GM19455 (cell line): ENCODE measurements around the gene SAP30BP.
A peak's percentile ranks its signal among the peaks of the same experiment; 100 is the strongest.

Experiments
- ATAC-seq: cut with Tn5 transposase; IDR thresholded peaks from one replicate; pipeline ENCODE4 v1.9.1; 2021; ENCODE audit not compliant: unreplicated experiment

SAP30BP gene

GRCh38 chr17:75737133-75737962 lies 70.2 kb downstream of the SAP30BP start:
- no peak for ATAC-seq

- no peak for ATAC-seq
These were observed 71.2 kb downstream of the SAP30BP start for GRCh38 chr17:75738218-75738802.

- no peak for ATAC-seq
These were observed 72.0 kb downstream of the SAP30BP start for GRCh38 chr17:75739174-75739573.

GRCh38 chr17:75739801-75740200 lies 72.7 kb downstream of the SAP30BP start:
- ATAC-seq, result no peak

- ATAC-seq, result no peak
These were observed 73.1 kb downstream of the SAP30BP start for GRCh38 chr17:75740215-75740614.

- no peak for ATAC-seq
These were observed 73.5 kb downstream of the SAP30BP start for GRCh38 chr17:75740631-75741077.

GRCh38 chr17:75742337-75742736 lies 75.2 kb downstream of the SAP30BP start:
- no peak for ATAC-seq

GRCh38 chr17:75743625-75744206 lies 76.6 kb downstream of the SAP30BP start:
- ATAC-seq, result no peak

GRCh38 chr17:75748706-75749105 lies 81.6 kb downstream of the SAP30BP start:
- ATAC-seq, result no peak

- ATAC-seq, result no peak
These were observed 82.6 kb downstream of the SAP30BP start for GRCh38 chr17:75749545-75750389.

- ATAC-seq, result no peak
These were observed 83.7 kb downstream of the SAP30BP start for GRCh38 chr17:75750661-75751423.

GRCh38 chr17:75751676-75752404 lies 84.7 kb downstream of the SAP30BP start:
- no peak for ATAC-seq

GRCh38 chr17:75752405-75752709 lies 85.2 kb downstream of the SAP30BP start:
- ATAC-seq, result no peak

- no peak for ATAC-seq
These were observed 85.8 kb downstream of the SAP30BP start for GRCh38 chr17:75752802-75753513.

- ATAC-seq, result peak; percentile 52
These were observed 86.6 kb downstream of the SAP30BP start for GRCh38 chr17:75753514-75754377.

- ATAC-seq, result no peak
These were observed 87.5 kb downstream of the SAP30BP start for GRCh38 chr17:75754378-75755204.

GRCh38 chr17:75755205-75755901 lies 88.2 kb downstream of the SAP30BP start:
- no peak for ATAC-seq
